H1 (cell line): Measurements from ENCODE around the gene SP5. TPM values are rescaled to one million over a fixed set of nuclear protein-coding genes. Genes with fewer than 3 reads are reported as not detected.

Source experiments
- CTCF ChIA-PET: fragments of 300-600 bp; sonication (Branson Sonifier 250); formaldehyde crosslinking; loops from one replicate; lab custom pipeline; 2021; ENCODE audit not compliant: partially characterized antibody; lab: Charles Lee
- POLR2A ChIA-PET: fragments of 300-600 bp; sonication (Branson Sonifier 250); formaldehyde crosslinking; loops from one replicate; lab custom pipeline; 2021; ENCODE audit warnings: inconsistent platforms; ENCODE audit not compliant: partially characterized antibody; lab: Charles Lee
- DNase-seq, 2 experiments: peaks; one replicate each; pipeline versions ENCODE4 v3.0.0 to v3.0.0-alpha.2; 2010 to 2022; ENCODE audit warnings: low spot score in 2 of 2, low read depth in 1 of 2, mixed read lengths in 1 of 2
- FAIRE-seq: peaks from 2 replicates; lab custom pipeline; 2011; peaks lifted over from hg19 to GRCh38; lab: Jason Lieb, UNC
- H2AFZ ChIP-seq: 2 replicates; pipeline ENCODE4 v1.8.1; 2012; ENCODE audit warnings: low read length, inconsistent platforms
- H2AK5ac ChIP-seq: 2 replicates; pipeline ENCODE4 v1.6.1; 2013; ENCODE audit warnings: low read depth, low read length
- H2BK120ac ChIP-seq: replicated peaks from 2 replicates; pipeline ENCODE3; 2013; ENCODE audit warnings: low read depth, low read length, inconsistent platforms
- H2BK12ac ChIP-seq: 2 replicates; pipeline ENCODE4 v1.6.1; 2013; ENCODE audit warnings: low read depth, low read length
- H2BK15ac ChIP-seq: 2 replicates; pipeline ENCODE4 v1.6.1; 2013; ENCODE audit warnings: low read length
- H2BK20ac ChIP-seq: 2 replicates; pipeline ENCODE4 v1.6.1; 2013; ENCODE audit warnings: low read length
- H2BK5ac ChIP-seq: 2 replicates; pipeline ENCODE4 v1.6.1; 2013; ENCODE audit warnings: low read depth, low read length
- H3K14ac ChIP-seq: 2 replicates; pipeline ENCODE4 v1.6.1; 2013; ENCODE audit warnings: inconsistent platforms; ENCODE audit not compliant: insufficient read length
- H3K18ac ChIP-seq: 2 replicates; pipeline ENCODE4 v1.6.1; 2013; ENCODE audit warnings: low read length; ENCODE audit errors: extremely low read depth
- H3K23ac ChIP-seq: 2 replicates; pipeline ENCODE4 v1.6.1; 2013; ENCODE audit warnings: inconsistent platforms; ENCODE audit not compliant: insufficient read length
- H3K23me2 ChIP-seq: 2 replicates; pipeline ENCODE4 v1.6.1; 2013; ENCODE audit warnings: low read depth, low read length
- H3K27ac ChIP-seq: 2 replicates; pipeline ENCODE4 v1.6.1; 2011; ENCODE audit warnings: low read depth, low read length, inconsistent platforms
- H3K27me3 ChIP-seq, 4 experiments: replicated peaks in 1 of 4; 1 replicate in 1 of 4; 2 replicates in 3 of 4; pipeline versions ENCODE4 v1.6.1 to v1.8.1; 2011 to 2013; ENCODE audit warnings: low read length in 3 of 4, mild to moderate bottlenecking in 3 of 4, inconsistent platforms in 2 of 4, mixed read lengths in 2 of 4, moderate library complexity in 1 of 4; ENCODE audit not compliant: control insufficient read depth in 3 of 4, insufficient read depth in 3 of 4; ENCODE audit errors: extremely low read depth in 1 of 4
- H3K36me3 ChIP-seq, 4 experiments: 2 replicates each; pipeline versions ENCODE4 v1.6.1 to v1.8.1; 2011 to 2013; ENCODE audit warnings: mild to moderate bottlenecking in 4 of 4, low read length in 3 of 4, moderate library complexity in 2 of 4, control low read depth in 1 of 4, inconsistent platforms in 1 of 4; ENCODE audit not compliant: insufficient read depth in 4 of 4, control insufficient read depth in 2 of 4
- H3K4ac ChIP-seq: replicated peaks from 2 replicates; pipeline ENCODE3; 2013; ENCODE audit warnings: low read length, low read depth, mixed read lengths, inconsistent platforms; ENCODE audit not compliant: insufficient read length
- H3K4me1 ChIP-seq, 4 experiments: replicated peaks in 1 of 4; 1 replicate in 1 of 4; 2 replicates in 3 of 4; pipeline versions ENCODE4 v1.6.1 to v1.8.1; 2011 to 2013; ENCODE audit warnings: low read length in 3 of 4, inconsistent platforms in 2 of 4, mixed read lengths in 1 of 4; ENCODE audit not compliant: insufficient read depth in 4 of 4, control insufficient read depth in 3 of 4
- H3K4me2 ChIP-seq, 2 experiments: 2 replicates each; pipeline versions ENCODE4 v1.6.1 to v1.8.1; 2011 to 2013; ENCODE audit warnings: low read depth in 2 of 2, low read length in 2 of 2, control low read depth in 1 of 2, inconsistent platforms in 1 of 2, mild to moderate bottlenecking in 1 of 2; ENCODE audit not compliant: insufficient read depth in 1 of 2
- H3K4me3 ChIP-seq, 4 experiments: fragments of 200-600, 300-600 bp in 1 of 4; sonication (generic), shearing (Covaris generic), sonication (Bioruptor Twin) in 1 of 4; 2 replicates each; pipeline versions ENCODE4 v1.5.1 to v1.8.1; 2011 to 2016; ENCODE audit warnings: low read length in 4 of 4, low read depth in 3 of 4, control low read depth in 2 of 4, inconsistent platforms in 2 of 4, mild to moderate bottlenecking in 2 of 4, mixed read lengths in 1 of 4, moderate library complexity in 1 of 4; ENCODE audit not compliant: insufficient read depth in 2 of 4; ENCODE audit errors: extremely low read depth in 1 of 4
- H3K56ac ChIP-seq: replicated peaks from 2 replicates; pipeline ENCODE3; 2013; ENCODE audit warnings: low read depth, mild to moderate bottlenecking, mixed read lengths, low read length, inconsistent platforms; ENCODE audit not compliant: insufficient read length
- H3K79me1 ChIP-seq: 2 replicates; pipeline ENCODE4 v1.6.1; 2013; ENCODE audit warnings: low read depth, low read length, control low read depth
- H3K79me2 ChIP-seq, 2 experiments: 2 replicates each; pipeline versions ENCODE4 v1.6.1 to v1.8.1; 2012 to 2013; ENCODE audit warnings: low read length in 2 of 2, mild to moderate bottlenecking in 2 of 2, inconsistent platforms in 1 of 2; ENCODE audit not compliant: insufficient read depth in 2 of 2, control insufficient read depth in 1 of 2
- H3K9ac ChIP-seq, 4 experiments: replicated peaks in 1 of 4; 1 replicate in 1 of 4; 2 replicates in 3 of 4; pipeline versions ENCODE4 v1.6.1 to v1.8.1; 2011 to 2013; ENCODE audit warnings: low read depth in 3 of 4, low read length in 3 of 4, control low read depth in 2 of 4, mild to moderate bottlenecking in 2 of 4, moderate library complexity in 2 of 4, inconsistent platforms in 1 of 4; ENCODE audit errors: extremely low read depth in 1 of 4
- H3K9me3 ChIP-seq, 2 experiments: 2 replicates each; pipeline versions ENCODE4 v1.6.1 to v1.8.1; 2012 to 2013; ENCODE audit warnings: mild to moderate bottlenecking in 2 of 2, moderate library complexity in 2 of 2, control low read depth in 1 of 2, inconsistent platforms in 1 of 2, low read depth in 1 of 2, low read length in 1 of 2, mixed read lengths in 1 of 2; ENCODE audit not compliant: insufficient read depth in 2 of 2
- H4K20me1 ChIP-seq, 2 experiments: replicated peaks in 1 of 2; 2 replicates each; pipeline versions ENCODE3 to v1.8.1; 2011 to 2013; ENCODE audit warnings: inconsistent platforms in 2 of 2, low read length in 2 of 2, mild to moderate bottlenecking in 1 of 2; ENCODE audit not compliant: insufficient read depth in 2 of 2, control insufficient read depth in 1 of 2
- H4K5ac ChIP-seq: 2 replicates; pipeline ENCODE4 v1.6.1; 2013; ENCODE audit warnings: low read length, low read depth, mixed read lengths, inconsistent platforms; ENCODE audit not compliant: insufficient read length
- H4K8ac ChIP-seq: 2 replicates; pipeline ENCODE4 v1.8.0; 2013; ENCODE audit warnings: mild to moderate bottlenecking, moderate library complexity, low read length, inconsistent platforms; ENCODE audit not compliant: insufficient read depth; ENCODE audit errors: extremely low read depth
- H4K91ac ChIP-seq: replicated peaks from 2 replicates; pipeline ENCODE3; 2013; ENCODE audit warnings: low read length, mixed read lengths, inconsistent platforms; ENCODE audit not compliant: insufficient read length
- ASH2L ChIP-seq: fragments of 200-600, 300-600 bp; sonication (generic); IDR thresholded peaks from one replicate; pipeline ENCODE4 v1.7.1; 2017; ENCODE audit warnings: low read length
- BACH1 ChIP-seq: IDR thresholded peaks from 2 replicates; pipeline ENCODE4 v1.6.1; 2012; ENCODE audit warnings: low read length, improper control_type of control experiment
- CTBP2 ChIP-seq: IDR thresholded peaks from 2 replicates; pipeline ENCODE4 v1.7.0; 2011; ENCODE audit warnings: borderline replicate concordance, mild to moderate bottlenecking, moderate library complexity, mixed read lengths, low read length; ENCODE audit not compliant: insufficient read depth, insufficient read length
- FOSL1 ChIP-seq: IDR thresholded peaks from 2 replicates; pipeline ENCODE4 v1.6.1; 2011; ENCODE audit warnings: mild to moderate bottlenecking, low read depth, low read length, moderate library complexity; ENCODE audit not compliant: insufficient read depth
- GABPA ChIP-seq: IDR thresholded peaks from 2 replicates; pipeline ENCODE4 v1.6.1; 2011; ENCODE audit warnings: mild to moderate bottlenecking, low read length, moderate library complexity, borderline replicate concordance; ENCODE audit not compliant: insufficient read depth
- MAX ChIP-seq: IDR thresholded peaks from 2 replicates; pipeline ENCODE4 v1.6.1; 2012; ENCODE audit warnings: inconsistent platforms
- PHF8 ChIP-seq: fragments of 200-600 bp; sonication (generic); conservative IDR thresholded peaks from 2 replicates; pipeline ENCODE4 v1.7.1; 2012; ENCODE audit warnings: low read depth, mild to moderate bottlenecking, inconsistent platforms, low read length, moderate library complexity
- SIN3A ChIP-seq, 2 experiments: IDR thresholded peaks in 1 of 2; conservative IDR thresholded peaks in 1 of 2; 2 replicates each; pipeline ENCODE4 v1.6.1; 2011 to 2012; ENCODE audit warnings: low read length in 2 of 2, improper control_type of control experiment in 1 of 2, low read depth in 1 of 2, mild to moderate bottlenecking in 1 of 2
- SIRT6 ChIP-seq: IDR thresholded peaks from one replicate; pipeline ENCODE4 v1.7.1; 2012; ENCODE audit warnings: low read length, inconsistent platforms
- SIX5 ChIP-seq: IDR thresholded peaks from 2 replicates; pipeline ENCODE4 v1.6.1; 2011; ENCODE audit warnings: mild to moderate bottlenecking, low read depth, low read length
- SP2 ChIP-seq: IDR thresholded peaks from 2 replicates; pipeline ENCODE4 v1.6.1; 2012; ENCODE audit warnings: mild to moderate bottlenecking, low read length, inconsistent platforms
- SP4 ChIP-seq: IDR thresholded peaks from 2 replicates; pipeline ENCODE4 v1.6.1; 2012; ENCODE audit warnings: low read length, inconsistent platforms
- TAF1 ChIP-seq: IDR thresholded peaks from 2 replicates; pipeline ENCODE4 v1.6.1; 2011; ENCODE audit warnings: mild to moderate bottlenecking, low read depth, low read length
- polyA plus RNA-seq, 7 experiments: library from polyadenylated mRNA; depleted of rRNA in 3 of 7; stranded (reverse) in 5 of 7; unstranded in 2 of 7; fragments of >200 nt in 5 of 7; fragments of 200-250 nt in 2 of 7; gene quantifications; 1 replicate in 5 of 7; 2 replicates in 1 of 7; 4 replicates in 1 of 7; pipeline versions ENCODE4 v1.2.1 to v1.2.3, GENCODE V29; 2011 to 2013; ENCODE audit warnings: missing spikeins in 2 of 7, mixed read lengths in 2 of 7
- total RNA-seq: library from RNA; stranded (reverse); fragmentation: NEBNext Ultra II Directional; extraction: Animal tissue kit (Norgen Biotek cat#: 25700); gene quantifications from 2 replicates; pipeline ENCODE4 v1.2.1, GENCODE V29; 2021

Gene SP5
- total and polyA plus RNA-seq, 2 of the 8 experiments (the other 6 are each of a cell fraction or from before 2014, with no cell fraction given): 0.17 TPM; not detected in 1

DNA sequence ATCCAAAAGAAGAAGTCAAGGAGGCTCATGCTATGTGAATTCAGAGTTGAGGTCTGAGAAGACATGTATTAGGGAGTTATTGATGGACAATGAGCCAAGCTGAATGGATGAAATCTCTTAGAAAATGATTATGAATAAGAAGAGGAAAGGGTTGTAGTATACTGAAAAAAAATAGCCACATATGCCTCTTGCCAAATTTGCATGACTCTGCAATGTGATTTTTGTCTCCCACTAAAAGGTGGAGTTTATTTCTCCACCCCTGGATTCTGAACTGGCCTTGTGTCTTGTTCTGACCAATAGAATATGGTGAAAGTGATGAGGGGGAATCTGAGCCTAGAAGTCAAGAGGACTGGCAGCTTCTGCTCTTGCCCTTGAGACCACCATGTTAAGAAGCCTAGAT, 46.4 kb downstream of the SP5 start:
- H2BK5ac ChIP-seq: no peak overlapping the region
- POLR2A ChIA-PET: no interaction called here
- no peaks in the 10 kb centered on the region; the same call in 1 of the 2 replicates for H3K23me2 ChIP-seq
- no peak for DNase-seq
- no peaks in the 10 kb centered on the region for H3K79me2 ChIP-seq
- no peak overlapping the region; the same call in 1 of the 2 replicates for H2BK15ac ChIP-seq
- FAIRE-seq: no peak
- H3K27ac ChIP-seq: no peak overlapping the region
- no peak overlapping the region for H4K5ac ChIP-seq
- H2AFZ ChIP-seq: no peak overlapping the region
- no peak for TF ChIP-seq ASH2L
- TF ChIP-seq TAF1: no peak
- TF ChIP-seq MAX: no peak
- no peak for TF ChIP-seq GABPA
- no peak for TF ChIP-seq BACH1
- TF ChIP-seq SIX5: no peak
- TF ChIP-seq SIN3A (conservative IDR thresholded peaks at IDR 0.05 in 1 of 2, IDR thresholded peaks at IDR 0.05 in 1 of 2; ENCODE audit: low read depth in 1 of 2, low read length in 2 of 2): no peak
- no peak for TF ChIP-seq FOSL1
- no peak for TF ChIP-seq SP2
- TF ChIP-seq CTBP2: no peak
- no peak for TF ChIP-seq SP4
- TF ChIP-seq PHF8: no peak
- TF ChIP-seq SIRT6: no peak
- no peak overlapping the region for H3K18ac ChIP-seq
- H2BK12ac ChIP-seq: no peak overlapping the region
- no peaks in the 10 kb centered on the region for H4K20me1 ChIP-seq
- 0 out of 2 replicates have a peak overlapping the region, but pooled peaks have one; percentile 2 for H2BK20ac ChIP-seq
- no peak overlapping the region for H3K56ac ChIP-seq
- no peak overlapping the region for H3K23ac ChIP-seq
- no peak overlapping the region for H3K4me2 ChIP-seq
- H3K36me3 ChIP-seq: no peaks in the 10 kb centered on the region
- no peak overlapping the region for H4K91ac ChIP-seq
- H2BK120ac ChIP-seq: no peak overlapping the region
- H3K14ac ChIP-seq: no peak overlapping the region
- H3K4me3 ChIP-seq: no peak overlapping the region
- no peak overlapping the region for H4K8ac ChIP-seq
- no peaks in the 10 kb centered on the region for H3K79me1 ChIP-seq
- H3K9me3 ChIP-seq: no peaks in the 10 kb centered on the region
- CTCF ChIA-PET: interaction anchor here (0.6 to 1.3 kb wide), 4 partner anchors 20 to 230 kb away, joined by 3 to 5 read pairs (median 4); no protein-coding TSS in a partner anchor
- peaks cover 0 to 6% (median 2%) of the 10 kb centered on the region in 4 experiments; a peak in 3 of 7 replicates for H3K4me1 ChIP-seq
- H3K27me3 ChIP-seq: no peaks in the 10 kb centered on the region
- no peak overlapping the region for H2AK5ac ChIP-seq
- no peak overlapping the region for H3K4ac ChIP-seq
- no peak overlapping the region for H3K9ac ChIP-seq
